Lung (tissue), 12 donors: ENCODE results near the gene TSPAN17. TPM values are rescaled to one million over a fixed set of nuclear protein-coding genes. Genes with fewer than 3 reads are reported as not detected.

Experiments used
- ATAC-seq: fragments of 200-7000 bp; cut with Tn5 transposase; one replicate; pipeline ENCODE4 v1.9.1; 2020; ENCODE audit warnings: moderate number of reproducible peaks; ENCODE audit not compliant: insufficient read depth, low FRiP score
- DNase-seq, 3 donors: peaks; one replicate each; pipeline ENCODE4 v3.0.0-alpha.2; 2013 to 2017
- H3K27ac ChIP-seq, 2 donors: one replicate each; pipeline ENCODE4 v1.5.1; 2013; ENCODE audit warnings: mild to moderate bottlenecking in 2 of 2, moderate library complexity in 2 of 2, control low read depth in 1 of 2, inconsistent platforms in 1 of 2, low read depth in 1 of 2, low read length in 1 of 2
- H3K27me3 ChIP-seq, 3 donors: one replicate each; pipeline ENCODE4 v1.5.1; 2013; ENCODE audit warnings: low read length in 2 of 3; ENCODE audit not compliant: control insufficient read depth in 3 of 3, insufficient read depth in 3 of 3
- H3K36me3 ChIP-seq, 4 donors: one replicate each; pipeline ENCODE4 v1.5.1; 2013; ENCODE audit warnings: low read length in 4 of 4, mild to moderate bottlenecking in 1 of 4, moderate library complexity in 1 of 4; ENCODE audit not compliant: control insufficient read depth in 4 of 4, insufficient read depth in 4 of 4
- H3K4me1 ChIP-seq, 5 donors: one replicate each; pipeline ENCODE4 v1.5.1; 2013; ENCODE audit warnings: low read length in 5 of 5, mild to moderate bottlenecking in 2 of 5, moderate library complexity in 1 of 5; ENCODE audit not compliant: control insufficient read depth in 5 of 5, insufficient read depth in 5 of 5
- H3K4me3 ChIP-seq: one replicate; pipeline ENCODE4 v1.5.1; 2013; ENCODE audit warnings: mild to moderate bottlenecking, control low read depth, moderate library complexity
- H3K9ac ChIP-seq, 2 donors: one replicate each; pipeline ENCODE4 v1.5.1; 2013; ENCODE audit warnings: low read length in 2 of 2, control low read depth in 1 of 2; ENCODE audit not compliant: insufficient read depth in 1 of 2
- H3K9me3 ChIP-seq, 4 donors: one replicate each; pipeline ENCODE4 v1.5.1; 2013; ENCODE audit warnings: low read length in 3 of 4, mild to moderate bottlenecking in 1 of 4, moderate library complexity in 1 of 4; ENCODE audit not compliant: control insufficient read depth in 4 of 4, insufficient read depth in 3 of 4
- WGBS, 2 donors: extraction: QIAGEN DNeasy Blood & Tissue Kit; methylation state at CpG; one replicate each; pipeline ENCODE4 v1.1.7; 2013; 5-methylcytosine and 5-hydroxymethylcytosine counted together
- polyA plus RNA-seq, 2 donors: library from polyadenylated mRNA; stranded (reverse); fragments of 200-250 nt; gene quantifications; one replicate each; pipeline ENCODE4 v1.2.1, GENCODE V29; 2013
- total RNA-seq, 2 donors: library from RNA; depleted of rRNA in 1 of 2; stranded (reverse); fragments of >200 nt in 1 of 2; gene quantifications; one replicate each; pipeline ENCODE4 v1.2.1, GENCODE V29; 2014 to 2021
- TF ChIP-seq, protein P1 (sequence below): IDR thresholded peaks from 2 replicates; pipeline ENCODE4 v1.5.1; 2012; ENCODE audit warnings: mild to moderate bottlenecking; ENCODE audit errors: control extremely low read depth, extremely low read depth
- donor health status: control.
- donor health status: control.
- donor health status: Bipolar disorder and iron deficiency.
- donor health status: healthy.
- donor health status: DM: yes; HTN: yes; CAD: no.

Gene TSPAN17
- total and polyA plus RNA-seq, 4 donors: 14.8 to 37.4 (median 27.8) TPM

- DNase-seq (peak; percentile 84 to 92 (median 86)), ATAC-seq (peak; percentile 39)
- H3K4me1 ChIP-seq: peaks cover 0 to 8% (median 2%) of the 10 kb centered on the region in 5 donors
- TF ChIP-seq, protein P1, sequence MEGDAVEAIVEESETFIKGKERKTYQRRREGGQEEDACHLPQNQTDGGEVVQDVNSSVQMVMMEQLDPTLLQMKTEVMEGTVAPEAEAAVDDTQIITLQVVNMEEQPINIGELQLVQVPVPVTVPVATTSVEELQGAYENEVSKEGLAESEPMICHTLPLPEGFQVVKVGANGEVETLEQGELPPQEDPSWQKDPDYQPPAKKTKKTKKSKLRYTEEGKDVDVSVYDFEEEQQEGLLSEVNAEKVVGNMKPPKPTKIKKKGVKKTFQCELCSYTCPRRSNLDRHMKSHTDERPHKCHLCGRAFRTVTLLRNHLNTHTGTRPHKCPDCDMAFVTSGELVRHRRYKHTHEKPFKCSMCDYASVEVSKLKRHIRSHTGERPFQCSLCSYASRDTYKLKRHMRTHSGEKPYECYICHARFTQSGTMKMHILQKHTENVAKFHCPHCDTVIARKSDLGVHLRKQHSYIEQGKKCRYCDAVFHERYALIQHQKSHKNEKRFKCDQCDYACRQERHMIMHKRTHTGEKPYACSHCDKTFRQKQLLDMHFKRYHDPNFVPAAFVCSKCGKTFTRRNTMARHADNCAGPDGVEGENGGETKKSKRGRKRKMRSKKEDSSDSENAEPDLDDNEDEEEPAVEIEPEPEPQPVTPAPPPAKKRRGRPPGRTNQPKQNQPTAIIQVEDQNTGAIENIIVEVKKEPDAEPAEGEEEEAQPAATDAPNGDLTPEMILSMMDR: no peak
- no peak overlapping the region for H3K27ac ChIP-seq
- 10 to 11% methylated on average over 10 of the region's 10 CpGs for WGBS, 2 donors
- no peak overlapping the region for H3K9ac ChIP-seq
- no peaks in the 10 kb centered on the region for H3K36me3 ChIP-seq
- peaks cover 0 to 5% (median 0%) of the 10 kb centered on the region in 4 donors for H3K9me3 ChIP-seq
- no peak overlapping the region for H3K4me3 ChIP-seq
- peaks cover 0 to 23% (median 6%) of the 10 kb centered on the region in 3 donors for H3K27me3 ChIP-seq
These were observed 35.8 kb upstream of the TSPAN17 start for GRCh38 chr5:176611435-176611834.

DNA sequence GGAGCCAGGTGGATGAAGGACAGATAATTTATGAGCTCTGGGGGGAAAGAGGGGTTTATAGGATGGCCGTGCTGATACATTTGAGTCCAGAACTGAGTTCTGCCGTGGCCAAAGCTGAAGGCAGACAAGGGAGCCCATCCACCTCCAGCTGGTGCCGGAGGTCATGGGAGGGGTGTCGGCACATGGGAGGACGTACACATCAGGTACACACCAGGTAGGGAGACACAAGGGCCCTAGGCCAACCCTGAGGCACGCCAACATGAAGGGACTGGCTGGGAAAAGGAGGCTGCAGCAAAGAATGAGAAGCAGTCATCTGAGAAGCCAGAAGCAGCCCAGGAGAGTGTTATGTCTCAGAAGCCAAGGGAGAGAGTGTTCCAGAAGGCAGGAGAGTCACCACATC is 35.3 kb upstream of the TSPAN17 start:
- Histone ChIP-seq H3K27me3 (peaks cover 0 to 29% (median 7%) of the 10 kb centered on the region in 3 donors), H3K4me1 (peaks cover 0 to 8% (median 2%) of the 10 kb centered on the region in 5 donors), H3K9ac (no peak overlapping the region), H3K9me3 (peaks cover 0 to 5% (median 0%) of the 10 kb centered on the region in 4 donors), H3K27ac (no peak overlapping the region), H3K36me3 (no peaks in the 10 kb centered on the region), H3K4me3 (no peak overlapping the region)
- WGBS, 2 donors: 87 to 93% methylated on average over 6 of the region's 6 CpGs
- no peak for ATAC-seq
- TF ChIP-seq, protein P1: no peak
- no peak for DNase-seq

DNA sequence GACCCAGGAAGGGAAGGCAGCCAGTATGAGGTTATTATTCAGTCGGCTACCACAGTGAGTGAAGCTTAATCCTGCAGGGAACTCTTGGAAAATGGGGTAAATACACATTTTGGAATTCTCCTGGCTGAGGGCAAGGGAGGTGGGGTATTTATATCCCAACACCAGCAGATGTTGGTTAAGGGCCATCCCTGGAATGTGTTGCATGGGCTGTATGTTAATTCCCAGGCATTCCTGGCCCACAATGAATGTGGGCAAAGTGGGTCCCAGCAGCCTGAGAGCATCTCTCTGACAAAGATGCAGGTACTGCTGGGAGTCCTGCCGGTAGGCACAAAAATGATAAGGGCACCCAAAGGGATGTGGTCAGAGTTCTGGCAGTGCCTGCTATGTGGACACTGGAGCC is 34.4 kb upstream of the TSPAN17 start:
- DNase-seq: no peak
- H3K27me3 ChIP-seq: peaks cover under 1 to 34% (median 12%) of the 10 kb centered on the region in 3 donors

More for the DNA sequence above, 34.4 kb upstream of the TSPAN17 start:
- TF ChIP-seq, protein P1: no peak
- H3K9ac ChIP-seq: no peak overlapping the region
- peaks cover 0 to 8% (median 2%) of the 10 kb centered on the region in 5 donors for H3K4me1 ChIP-seq
- no peak overlapping the region for H3K4me3 ChIP-seq
- no peak overlapping the region for H3K27ac ChIP-seq
- H3K9me3 ChIP-seq: peaks cover 0 to 5% (median 0%) of the 10 kb centered on the region in 4 donors
- no peak for ATAC-seq
- no peaks in the 10 kb centered on the region for H3K36me3 ChIP-seq
- WGBS, 2 donors: 58 to 67% methylated on average over 2 of the region's 2 CpGs
